ENCODE results near the gene BCL2L12.
"Not testable (repeated sequence)": the region's sequence is repeated elsewhere in the genome, so short reads cannot be mapped to it uniquely, and the experiment has no call there.

BCL2L12 gene

GRCh38 chr19:49716154-49716553, 50.4 kb downstream of the BCL2L12 start:
- ChIA-PET CTCF (interaction anchor here (0.6 to 3.6 kb wide), 5 partner anchors 12 to 748 kb away, joined by 3 to 15 read pairs (median 4); no protein-coding TSS in a partner anchor), POLR2A (no interaction called here)
- H3K27ac ChIP-seq (ENCODE audit: extremely low read depth, low read depth, low read length) = no peak overlapping the region
- no peaks in the 10 kb centered on the region for H3K9me3 ChIP-seq (ENCODE audit: control insufficient read depth, insufficient read depth, low read depth, low read length)
- H3K36me3 ChIP-seq (ENCODE audit: control insufficient read depth in 2 of 2, insufficient read depth in 1 of 2, low read length in 2 of 2) = no peaks in the 10 kb centered on the region
- no peak for TF ChIP-seq ZNF26 (tag by site-specific recombination; IDR thresholded peaks at IDR 0.05)
- no peak for TF ChIP-seq ZNF777 (tag by site-specific recombination; IDR thresholded peaks at IDR 0.05; ENCODE audit: borderline replicate concordance)
- TF ChIP-seq ZBTB21 (tag by site-specific recombination; IDR thresholded peaks at IDR 0.05) = no peak
- no peak for TF ChIP-seq YY2 (tag by site-specific recombination; IDR thresholded peaks at IDR 0.05)
- TF ChIP-seq ZNF558 (tag by site-specific recombination; IDR thresholded peaks at IDR 0.05) = no peak
- TF ChIP-seq ZNF274 (IDR thresholded peaks at IDR 0.05; ENCODE audit: low read length) = no peak
- TF ChIP-seq ZNF274 (tag by site-specific recombination; IDR thresholded peaks at IDR 0.05; ENCODE audit: borderline replicate concordance) = no peak
- TF ChIP-seq GLIS1 (tag by site-specific recombination; IDR thresholded peaks at IDR 0.05) = no peak
- no peak overlapping the region for H3K4me3 ChIP-seq (ENCODE audit: low read depth, low read length)
- no peaks in the 10 kb centered on the region for H3K4me1 ChIP-seq (ENCODE audit: control insufficient read depth, insufficient read depth, low read length)

DNA sequence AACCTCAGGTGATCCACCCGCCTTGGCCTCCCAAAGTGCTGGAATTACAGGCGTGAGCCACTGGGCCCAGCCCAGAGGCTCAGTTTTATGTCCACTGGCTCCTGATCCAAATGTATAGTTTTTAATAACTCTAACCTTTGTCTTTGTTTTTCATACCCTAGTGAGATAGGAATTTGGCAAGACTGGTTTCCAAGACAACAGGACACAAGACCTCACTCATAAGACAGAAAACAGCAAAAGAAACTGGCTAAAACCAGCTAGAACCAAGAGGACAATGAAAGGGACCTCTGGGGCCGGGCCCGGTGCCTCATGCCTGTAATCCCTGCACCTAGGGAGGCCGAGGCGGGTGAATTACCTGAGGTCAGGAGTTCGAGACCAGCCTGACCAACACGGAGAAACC, 52.8 kb downstream of the BCL2L12 start:
- Histone ChIP-seq H3K4me3 (ENCODE audit: low read depth, low read length) (no peak overlapping the region), H3K4me1 (ENCODE audit: control insufficient read depth, insufficient read depth, low read length) (no peaks in the 10 kb centered on the region), H3K27ac (ENCODE audit: extremely low read depth, low read depth, low read length) (no peak overlapping the region), H3K36me3 (ENCODE audit: control insufficient read depth in 2 of 2, insufficient read depth in 1 of 2, low read length in 2 of 2) (no peaks in the 10 kb centered on the region), H3K9me3 (ENCODE audit: control insufficient read depth, insufficient read depth, low read depth, low read length) (no peaks in the 10 kb centered on the region)
- TF ChIP-seq SALL2 (tag by site-specific recombination; IDR thresholded peaks at IDR 0.05; ENCODE audit: borderline replicate concordance) = no peak
- no peak for TF ChIP-seq YY1 (tag by site-specific recombination; IDR thresholded peaks at IDR 0.05)
- no peak for TF ChIP-seq ZNF610 (tag by site-specific recombination; IDR thresholded peaks at IDR 0.05; ENCODE audit: borderline replicate concordance)
- TF ChIP-seq ZNF560 (tag by site-specific recombination; IDR thresholded peaks at IDR 0.05; ENCODE audit: borderline replicate concordance) = no peak
- TF ChIP-seq ZBTB17 (tag by site-specific recombination; IDR thresholded peaks at IDR 0.05) = no peak
- TF ChIP-seq ZFHX2 (tag by site-specific recombination; conservative IDR thresholded peaks at IDR 0.05) = no peak
- TF ChIP-seq KLF10 (tag by site-specific recombination; IDR thresholded peaks at IDR 0.05) = no peak
- no peak for TF ChIP-seq ZNF416 (tag by site-specific recombination; IDR thresholded peaks at IDR 0.05)
- TF ChIP-seq ZNF707 (tag by site-specific recombination; IDR thresholded peaks at IDR 0.05) = no peak
- CTCF ChIA-PET = interaction anchor here (0.6 to 3.6 kb wide), 12 partner anchors 9 to 260 kb away, joined by 3 to 18 read pairs (median 6); no protein-coding TSS in a partner anchor
- POLR2A ChIA-PET = interaction anchor here (0.8 to 0.9 kb wide), 2 partner anchors 94 to 139 kb away, joined by 3 read pairs; no protein-coding TSS in a partner anchor

- POLR2A ChIA-PET = interaction anchor here (0.8 kb wide), 1 partner anchor 139 kb away, joined by 3 read pairs; no protein-coding TSS in a partner anchor
- Histone ChIP-seq H3K4me1 (ENCODE audit: control insufficient read depth, insufficient read depth, low read length) (no peaks in the 10 kb centered on the region), H3K4me3 (ENCODE audit: low read depth, low read length) (no peak overlapping the region), H3K36me3 (ENCODE audit: control insufficient read depth in 2 of 2, insufficient read depth in 1 of 2, low read length in 2 of 2) (no peaks in the 10 kb centered on the region), H3K9me3 (ENCODE audit: control insufficient read depth, insufficient read depth, low read depth, low read length) (no peaks in the 10 kb centered on the region), H3K27ac (ENCODE audit: extremely low read depth, low read depth, low read length) (no peak overlapping the region)
- CTCF ChIA-PET = interaction anchor here (0.6 to 3.6 kb wide), 3 partner anchors 9 to 220 kb away, joined by 4 to 15 read pairs (median 13); no protein-coding TSS in a partner anchor
- TF ChIP-seq ZNF324 (tag by site-specific recombination; IDR thresholded peaks at IDR 0.05) = no peak
- no peak for TF ChIP-seq ZNF280D (tag by site-specific recombination; IDR thresholded peaks at IDR 0.05)
Measured at GRCh38 chr19:49718991-49719390, 53.3 kb downstream of the BCL2L12 start.

DNA sequence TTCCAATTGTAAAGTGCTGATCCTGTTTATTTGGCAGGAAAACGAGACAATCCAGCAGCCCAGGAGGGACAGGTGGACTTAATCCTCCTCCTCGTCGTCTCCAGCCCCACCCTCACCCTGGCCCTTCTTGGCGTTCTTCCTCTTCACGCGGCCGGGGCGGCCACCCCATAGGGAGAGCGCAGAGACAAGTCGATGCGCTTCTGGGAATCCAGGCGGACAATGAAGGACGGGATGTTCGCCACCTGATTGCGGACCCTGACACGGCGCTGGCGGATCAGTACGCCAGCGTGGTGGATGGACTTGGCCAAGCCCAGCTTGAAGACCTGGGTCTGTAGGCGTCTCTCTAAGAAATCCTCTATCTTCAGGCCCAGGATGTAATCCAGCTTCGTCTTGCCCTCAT, 53.7 kb downstream of the BCL2L12 start:
- H3K4me1 ChIP-seq (ENCODE audit: control insufficient read depth, insufficient read depth, low read length); H3K4me3 ChIP-seq (ENCODE audit: low read depth, low read length); H3K27ac ChIP-seq (ENCODE audit: extremely low read depth, low read depth, low read length); H3K9me3 ChIP-seq (ENCODE audit: control insufficient read depth, insufficient read depth, low read depth, low read length); H3K36me3 ChIP-seq (ENCODE audit: control insufficient read depth in 2 of 2, insufficient read depth in 1 of 2, low read length in 2 of 2): not testable (repeated sequence)
- POLR2A ChIA-PET = interaction anchor here (0.6 kb wide), 2 partner anchors 655 to 804 kb away, joined by 4 read pairs; no protein-coding TSS in a partner anchor
- CTCF ChIA-PET = interaction anchor here (0.6 kb wide), 1 partner anchor 219 kb away, joined by 4 read pairs; no protein-coding TSS in a partner anchor
